ENCODE results near the gene PRPH.
"Not testable (repeated sequence)": the region's sequence is repeated elsewhere in the genome, so short reads cannot be mapped to it uniquely, and the experiment has no call there.

PRPH gene

GRCh38 chr12:49320411-49321103 lies 25.6 kb downstream of the PRPH start:
- not testable (repeated sequence) for H3K9me3 ChIP-seq (ENCODE audit: control insufficient read depth, low read depth, low read length); H3K4me1 ChIP-seq (ENCODE audit: control insufficient read depth, low read depth, low read length); H3K4me3 ChIP-seq (ENCODE audit: low read length); H3K27ac ChIP-seq (ENCODE audit: low read length); H3K36me3 ChIP-seq (ENCODE audit: control insufficient read depth, low read depth, low read length); H3K27me3 ChIP-seq (ENCODE audit: control insufficient read depth, insufficient read depth, low read length); H3K9ac ChIP-seq (ENCODE audit: low read length)

- Histone ChIP-seq H3K4me1 (ENCODE audit: control insufficient read depth, low read depth, low read length) (peaks cover 7% of the 10 kb centered on the region), H3K9ac (ENCODE audit: low read length) (peak overlapping the region; percentile 93), H3K27ac (ENCODE audit: low read length) (no peak overlapping the region), H3K36me3 (ENCODE audit: control insufficient read depth, low read depth, low read length) (peaks cover 19% of the 10 kb centered on the region), H3K4me3 (ENCODE audit: low read length) (peak overlapping the region; percentile 97), H3K27me3 (ENCODE audit: control insufficient read depth, insufficient read depth, low read length) (peaks cover 5% of the 10 kb centered on the region), H3K9me3 (ENCODE audit: control insufficient read depth, low read depth, low read length) (no peaks in the 10 kb centered on the region)
These were observed 27.4 kb downstream of the PRPH start for GRCh38 chr12:49322367-49322707.

- peak within 1 kb of the TSS; percentile 64 for H3K27ac ChIP-seq (ENCODE audit: low read length)
These were observed 28.0 kb downstream of the PRPH start, which contains the start of gene TROAP for GRCh38 chr12:49322708-49323523. Gene TROAP (plus strand): TSS chr12:49323255. CDS start chr12:49323609, 354 bp downstream.

GRCh38 chr12:49323524-49324097 lies 28.7 kb downstream of the PRPH start:
- Histone ChIP-seq H3K27me3 (ENCODE audit: control insufficient read depth, insufficient read depth, low read length) (peaks cover 5% of the 10 kb centered on the region), H3K4me1 (ENCODE audit: control insufficient read depth, low read depth, low read length) (peaks cover 7% of the 10 kb centered on the region), H3K4me3 (ENCODE audit: low read length) (peak overlapping the region; percentile 97), H3K36me3 (ENCODE audit: control insufficient read depth, low read depth, low read length) (peaks cover 21% of the 10 kb centered on the region), H3K9ac (ENCODE audit: low read length) (peak overlapping the region; percentile 93), H3K27ac (ENCODE audit: low read length) (peak overlapping the region; percentile 64), H3K9me3 (ENCODE audit: control insufficient read depth, low read depth, low read length) (no peaks in the 10 kb centered on the region)

More at GRCh38 chr12:49322708-49323523, 28.0 kb downstream of the PRPH start, which contains the start of gene TROAP:
- H3K36me3 ChIP-seq (ENCODE audit: control insufficient read depth, low read depth, low read length): peaks cover 21% of the 10 kb centered on the region
- peaks cover 5% of the 10 kb centered on the region for H3K27me3 ChIP-seq (ENCODE audit: control insufficient read depth, insufficient read depth, low read length)
- peak within 1 kb of the TSS; percentile 93 for H3K9ac ChIP-seq (ENCODE audit: low read length)
- H3K9me3 ChIP-seq (ENCODE audit: control insufficient read depth, low read depth, low read length): no peaks in the 10 kb centered on the region
- H3K4me1 ChIP-seq (ENCODE audit: control insufficient read depth, low read depth, low read length): peaks cover 7% of the 10 kb centered on the region
- H3K4me3 ChIP-seq (ENCODE audit: low read length): peak within 1 kb of the TSS; percentile 97

- Histone ChIP-seq H3K27me3 (ENCODE audit: control insufficient read depth, insufficient read depth, low read length) (no peaks in the 10 kb centered on the region), H3K4me3 (ENCODE audit: low read length) (no peak overlapping the region), H3K36me3 (ENCODE audit: control insufficient read depth, low read depth, low read length) (peaks cover 39% of the 10 kb centered on the region), H3K27ac (ENCODE audit: low read length) (no peak overlapping the region), H3K9ac (ENCODE audit: low read length) (no peak overlapping the region), H3K9me3 (ENCODE audit: control insufficient read depth, low read depth, low read length) (no peaks in the 10 kb centered on the region), H3K4me1 (ENCODE audit: control insufficient read depth, low read depth, low read length) (peaks cover 7% of the 10 kb centered on the region)
These were observed 30.7 kb downstream of the PRPH start for GRCh38 chr12:49325606-49326005.

GRCh38 chr12:49327368-49327767 lies 32.4 kb downstream of the PRPH start:
- Histone ChIP-seq H3K36me3 (ENCODE audit: control insufficient read depth, low read depth, low read length) (peaks cover 43% of the 10 kb centered on the region), H3K4me3 (ENCODE audit: low read length) (no peak overlapping the region), H3K4me1 (ENCODE audit: control insufficient read depth, low read depth, low read length) (no peaks in the 10 kb centered on the region), H3K27ac (ENCODE audit: low read length) (no peak overlapping the region), H3K27me3 (ENCODE audit: control insufficient read depth, insufficient read depth, low read length) (no peaks in the 10 kb centered on the region), H3K9ac (ENCODE audit: low read length) (no peak overlapping the region), H3K9me3 (ENCODE audit: control insufficient read depth, low read depth, low read length) (no peaks in the 10 kb centered on the region)

GRCh38 chr12:49327887-49328286 lies 32.9 kb downstream of the PRPH start:
- Histone ChIP-seq H3K36me3 (ENCODE audit: control insufficient read depth, low read depth, low read length) (peaks cover 43% of the 10 kb centered on the region), H3K4me1 (ENCODE audit: control insufficient read depth, low read depth, low read length) (no peaks in the 10 kb centered on the region), H3K27ac (ENCODE audit: low read length) (no peak overlapping the region), H3K4me3 (ENCODE audit: low read length) (no peak overlapping the region), H3K9me3 (ENCODE audit: control insufficient read depth, low read depth, low read length) (no peaks in the 10 kb centered on the region), H3K9ac (ENCODE audit: low read length) (no peak overlapping the region), H3K27me3 (ENCODE audit: control insufficient read depth, insufficient read depth, low read length) (no peaks in the 10 kb centered on the region)

GRCh38 chr12:49328816-49329215 lies 33.9 kb downstream of the PRPH start:
- Histone ChIP-seq H3K27ac (ENCODE audit: low read length) (no peak overlapping the region), H3K36me3 (ENCODE audit: control insufficient read depth, low read depth, low read length) (peaks cover 43% of the 10 kb centered on the region), H3K9ac (ENCODE audit: low read length) (no peak overlapping the region)

GRCh38 chr12:49330032-49330619 lies 35.2 kb downstream of the PRPH start:
- H3K27me3 ChIP-seq (ENCODE audit: control insufficient read depth, insufficient read depth, low read length): peaks cover 13% of the 10 kb centered on the region
- H3K27ac ChIP-seq (ENCODE audit: low read length): no peak overlapping the region
- no peaks in the 10 kb centered on the region for H3K9me3 ChIP-seq (ENCODE audit: control insufficient read depth, low read depth, low read length)
- H3K4me1 ChIP-seq (ENCODE audit: control insufficient read depth, low read depth, low read length): no peaks in the 10 kb centered on the region
- no peak overlapping the region for H3K4me3 ChIP-seq (ENCODE audit: low read length)
- H3K9ac ChIP-seq (ENCODE audit: low read length): no peak overlapping the region
- H3K36me3 ChIP-seq (ENCODE audit: control insufficient read depth, low read depth, low read length): peaks cover 43% of the 10 kb centered on the region

More at GRCh38 chr12:49328816-49329215, 33.9 kb downstream of the PRPH start:
- no peak overlapping the region for H3K4me3 ChIP-seq (ENCODE audit: low read length)
- no peaks in the 10 kb centered on the region for H3K4me1 ChIP-seq (ENCODE audit: control insufficient read depth, low read depth, low read length)
- no peaks in the 10 kb centered on the region for H3K9me3 ChIP-seq (ENCODE audit: control insufficient read depth, low read depth, low read length)
- peaks cover under 1% of the 10 kb centered on the region for H3K27me3 ChIP-seq (ENCODE audit: control insufficient read depth, insufficient read depth, low read length)

- H3K36me3 ChIP-seq (ENCODE audit: control insufficient read depth, low read depth, low read length): peaks cover 37% of the 10 kb centered on the region
- H3K27me3 ChIP-seq (ENCODE audit: control insufficient read depth, insufficient read depth, low read length): peaks cover 20% of the 10 kb centered on the region
- no peak overlapping the region for H3K27ac ChIP-seq (ENCODE audit: low read length)
- no peaks in the 10 kb centered on the region for H3K4me1 ChIP-seq (ENCODE audit: control insufficient read depth, low read depth, low read length)
- no peak overlapping the region for H3K9ac ChIP-seq (ENCODE audit: low read length)
- H3K9me3 ChIP-seq (ENCODE audit: control insufficient read depth, low read depth, low read length): no peaks in the 10 kb centered on the region
- H3K4me3 ChIP-seq (ENCODE audit: low read length): no peak overlapping the region
These were observed 35.9 kb downstream of the PRPH start for GRCh38 chr12:49330631-49331379.
